ENCODE measurements around the gene NUDT6.
"Not testable (repeated sequence)": the region's sequence is repeated elsewhere in the genome, so short reads cannot be mapped to it uniquely, and the experiment has no call there.

NUDT6 gene

GRCh38 chr4:122921971-122922876, at the start of gene NUDT6:
Gene NUDT6, minus strand, starts transcription at chr4:122922597. Its CDS starts 25 bp downstream, at chr4:122922572.
- peak; percentile 73 for DNase-seq (ENCODE audit: low spot score)

GRCh38 chr4:122968227-122968812, 45.9 kb upstream of the NUDT6 start:
- DNase-seq (ENCODE audit: low spot score): peak; percentile 28

GRCh38 chr4:122967231-122967630, 44.8 kb upstream of the NUDT6 start:
- DNase-seq (ENCODE audit: low spot score): no peak

- no peak for DNase-seq (ENCODE audit: low spot score)
Measured at GRCh38 chr4:122966201-122966600, 43.8 kb upstream of the NUDT6 start.

- DNase-seq (ENCODE audit: low spot score): no peak
Measured at GRCh38 chr4:122963216-122963615, 40.8 kb upstream of the NUDT6 start.

- no peak for DNase-seq (ENCODE audit: low spot score)
Measured at GRCh38 chr4:122960611-122961000, 38.2 kb upstream of the NUDT6 start.

- no peak for DNase-seq (ENCODE audit: low spot score)
Measured at GRCh38 chr4:122959981-122960610, 37.7 kb upstream of the NUDT6 start.

- DNase-seq (ENCODE audit: low spot score): no peak
Measured at GRCh38 chr4:122959441-122959840, 37.0 kb upstream of the NUDT6 start.

- no peak for DNase-seq (ENCODE audit: low spot score)
Measured at GRCh38 chr4:122958505-122958904, 36.1 kb upstream of the NUDT6 start.

GRCh38 chr4:122953924-122954323, 31.5 kb upstream of the NUDT6 start:
- no peak for DNase-seq (ENCODE audit: low spot score)

- no peak for DNase-seq (ENCODE audit: low spot score)
Measured at GRCh38 chr4:122952028-122952427, 29.6 kb upstream of the NUDT6 start.

- DNase-seq (ENCODE audit: low spot score): no peak
Measured at GRCh38 chr4:122948671-122949070, 26.3 kb upstream of the NUDT6 start.

- DNase-seq (ENCODE audit: low spot score): peak; percentile 1
Measured at GRCh38 chr4:122946142-122946541, 23.7 kb upstream of the NUDT6 start.

GRCh38 chr4:122945136-122945535, 22.7 kb upstream of the NUDT6 start:
- not testable (repeated sequence) for DNase-seq (ENCODE audit: low spot score)

GRCh38 chr4:122932763-122933162, 10.4 kb upstream of the NUDT6 start:
- DNase-seq (ENCODE audit: low spot score): no peak

GRCh38 chr4:122930862-122931261, 8.5 kb upstream of the NUDT6 start:
- peak; percentile 47 for DNase-seq (ENCODE audit: low spot score)

GRCh38 chr4:122928930-122929329, 6.5 kb upstream of the NUDT6 start:
- no peak for DNase-seq (ENCODE audit: low spot score)

GRCh38 chr4:122922877-122923511, 597 bp upstream of the NUDT6 start:
- DNase-seq (ENCODE audit: low spot score): peak; percentile 87

- no peak for DNase-seq (ENCODE audit: low spot score)
Measured at GRCh38 chr4:122921300-122921699, 1.1 kb downstream of the NUDT6 start.

GRCh38 chr4:122920473-122920872, 1.9 kb downstream of the NUDT6 start:
- DNase-seq (ENCODE audit: low spot score): no peak

GRCh38 chr4:122917731-122918130, 4.7 kb downstream of the NUDT6 start:
- no peak for DNase-seq (ENCODE audit: low spot score)

GRCh38 chr4:122914938-122915337, 7.5 kb downstream of the NUDT6 start:
- DNase-seq (ENCODE audit: low spot score): no peak

Measured in LoVo (cell line).